ENCODE data around the gene THRAP3. TPM values are rescaled to one million over a fixed set of nuclear protein-coding genes. Genes with fewer than 3 reads are reported as not detected.
A peak's percentile ranks its signal among the peaks of the same experiment; 100 is the strongest.

The THRAP3 gene
- total and polyA plus RNA-seq, 9 of the 15 experiments (the other 6 are each of a cell fraction or from before 2014, with no cell fraction given), result 66.2 to 135 (median 113) TPM

GRCh38 chr1:36223381-36223995, 755 bp upstream of the THRAP3 start (continued):
- no peak for TF ChIP-seq ZNF518B (CRISPR knock-in tag; IDR thresholded peaks at IDR 0.05)
- no peak; the same call in 1 of the 2 replicates for TF ChIP-seq CREM (IDR thresholded peaks at IDR 0.05; ENCODE audit: low read depth)
- no peak for TF ChIP-seq POLR2AphosphoS2 (IDR thresholded peaks at IDR 0.05; ENCODE audit: low read length)
- TF ChIP-seq SMARCC2 (IDR thresholded peaks at IDR 0.05; ENCODE audit: low read depth), result peak; percentile 58; the same call in 1 of the 2 replicates
- TF ChIP-seq ETV6 (IDR thresholded peaks at IDR 0.05; ENCODE audit: borderline replicate concordance in 1 of 2, low read depth in 2 of 2, low read length in 1 of 2), result no peak
- TF ChIP-seq ETV6 (CRISPR knock-in tag; IDR thresholded peaks at IDR 0.05; ENCODE audit: borderline replicate concordance), result no peak
- TF ChIP-seq YY1 (IDR thresholded peaks at IDR 0.05; ENCODE audit: borderline replicate concordance in 1 of 3, control insufficient read depth in 1 of 3, extremely low read depth in 1 of 3, insufficient read depth in 3 of 3, insufficient read length in 1 of 3, insufficient replicate concordance in 2 of 3, low read depth in 1 of 3, low read length in 2 of 3), result no peak
- 0 out of 2 replicates have a peak, but pooled peaks have one; percentile 35 for TF ChIP-seq ARID1B (IDR thresholded peaks at IDR 0.05)
- TF ChIP-seq U2AF1 (optimal IDR thresholded peaks at IDR 0.05; ENCODE audit: low read depth, low read length), result no peak
- no peak for TF ChIP-seq E2F5 (CRISPR knock-in tag; IDR thresholded peaks at IDR 0.05)
- TF ChIP-seq ZBED1 (IDR thresholded peaks at IDR 0.05), result no peak
- TF ChIP-seq HMG20A (CRISPR knock-in tag; conservative IDR thresholded peaks at IDR 0.05), result no peak
- TF ChIP-seq ETS2 (tag; IDR thresholded peaks at IDR 0.05; ENCODE audit: borderline replicate concordance, poor library complexity, severe bottlenecking), result no peak
- TF ChIP-seq ZNF695 (CRISPR knock-in tag; IDR thresholded peaks at IDR 0.05), result 0 out of 2 replicates have a peak, but pooled peaks have one; percentile 11
- TF ChIP-seq ZNF586 (CRISPR knock-in tag; conservative IDR thresholded peaks at IDR 0.05), result peak; percentile 68; the same call in 1 of the 2 replicates
- no peak for TF ChIP-seq NUFIP1 (IDR thresholded peaks at IDR 0.05; ENCODE audit: partially characterized antibody)
- no peak for TF ChIP-seq RNF219 (CRISPR knock-in tag; IDR thresholded peaks at IDR 0.05)
- TF ChIP-seq ZNF324 (CRISPR knock-in tag; IDR thresholded peaks at IDR 0.05), result no peak
- TF ChIP-seq ID3 (CRISPR knock-in tag; IDR thresholded peaks at IDR 0.05), result no peak
- no peak for TF ChIP-seq ID3 (tag; IDR thresholded peaks at IDR 0.05)

All from K562 (cell line).